ENCODE measurements around the gene TECPR1.

Gene TECPR1, protein sequence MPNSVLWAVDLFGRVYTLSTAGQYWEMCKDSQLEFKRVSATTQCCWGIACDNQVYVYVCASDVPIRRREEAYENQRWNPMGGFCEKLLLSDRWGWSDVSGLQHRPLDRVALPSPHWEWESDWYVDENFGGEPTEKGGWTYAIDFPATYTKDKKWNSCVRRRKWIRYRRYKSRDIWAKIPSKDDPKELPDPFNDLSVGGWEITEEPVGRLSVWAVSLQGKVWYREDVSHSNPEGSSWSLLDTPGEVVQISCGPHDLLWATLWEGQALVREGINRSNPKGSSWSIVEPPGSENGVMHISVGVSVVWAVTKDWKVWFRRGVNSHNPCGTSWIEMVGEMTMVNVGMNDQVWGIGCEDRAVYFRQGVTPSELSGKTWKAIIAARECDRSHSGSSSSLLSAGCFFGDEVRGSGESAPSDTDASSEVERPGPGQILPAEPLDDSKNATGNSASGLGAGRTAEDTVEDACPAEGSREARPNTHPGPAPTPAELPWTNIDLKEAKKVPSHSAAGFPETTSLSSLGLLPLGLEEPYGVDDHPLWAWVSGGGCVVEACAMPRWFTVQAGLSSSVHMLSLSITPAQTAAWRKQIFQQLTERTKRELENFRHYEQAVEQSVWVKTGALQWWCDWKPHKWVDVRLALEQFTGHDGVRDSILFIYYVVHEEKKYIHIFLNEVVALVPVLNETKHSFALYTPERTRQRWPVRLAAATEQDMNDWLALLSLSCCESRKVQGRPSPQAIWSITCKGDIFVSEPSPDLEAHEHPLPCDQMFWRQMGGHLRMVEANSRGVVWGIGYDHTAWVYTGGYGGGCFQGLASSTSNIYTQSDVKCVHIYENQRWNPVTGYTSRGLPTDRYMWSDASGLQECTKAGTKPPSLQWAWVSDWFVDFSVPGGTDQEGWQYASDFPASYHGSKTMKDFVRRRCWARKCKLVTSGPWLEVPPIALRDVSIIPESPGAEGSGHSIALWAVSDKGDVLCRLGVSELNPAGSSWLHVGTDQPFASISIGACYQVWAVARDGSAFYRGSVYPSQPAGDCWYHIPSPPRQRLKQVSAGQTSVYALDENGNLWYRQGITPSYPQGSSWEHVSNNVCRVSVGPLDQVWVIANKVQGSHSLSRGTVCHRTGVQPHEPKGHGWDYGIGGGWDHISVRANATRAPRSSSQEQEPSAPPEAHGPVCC

DNA sequence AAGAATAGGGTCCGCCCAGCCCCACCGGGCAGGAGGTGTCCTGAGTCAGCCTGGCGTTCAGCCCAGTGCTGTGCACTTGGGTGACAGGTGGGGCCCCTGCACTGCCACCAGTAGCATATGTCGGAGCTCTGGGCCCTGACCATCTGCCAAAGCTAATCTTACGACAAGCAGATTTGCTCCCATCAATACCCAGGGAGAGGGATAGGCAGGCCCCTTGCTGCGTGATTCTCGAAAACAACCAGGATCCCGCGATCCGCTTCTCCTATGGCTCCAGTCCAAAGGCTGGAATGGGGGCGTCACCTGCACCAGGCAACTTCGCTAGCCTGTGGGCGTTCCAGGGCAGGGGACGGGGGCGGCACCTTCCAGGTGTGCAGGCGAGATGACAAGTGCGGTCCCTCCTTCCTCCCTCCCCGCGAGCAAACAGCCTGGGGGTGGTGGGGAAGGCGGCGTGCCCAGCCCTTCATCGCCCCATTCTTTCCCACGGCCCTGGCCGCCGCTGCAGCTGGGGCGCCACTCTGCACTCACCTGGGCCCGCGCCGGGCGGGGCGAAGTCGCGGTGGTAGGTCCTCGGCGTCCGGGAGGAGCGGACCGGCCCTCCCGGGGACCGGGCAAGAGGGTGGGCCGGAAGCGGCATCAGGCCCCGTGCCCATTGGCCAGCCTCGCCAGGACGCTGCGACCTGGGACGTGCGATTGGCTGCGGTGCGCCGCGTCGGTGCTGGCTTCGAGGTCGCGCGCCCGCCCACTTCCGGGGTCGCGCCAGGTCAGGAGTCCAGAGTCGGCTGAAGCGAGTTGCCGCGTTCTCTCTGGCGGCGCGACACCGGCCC lies at the start of gene TECPR1:
TECPR1 (minus strand) TSS at position 632 of the 824 bp plus-strand sequence. CDS start 6,086 bp downstream, outside the sequence.
- H3K9ac ChIP-seq (ENCODE audit: low read depth, low read length) = peak within 1 kb of the TSS; percentile 1
- H3K4me1 ChIP-seq (ENCODE audit: control insufficient read depth, insufficient read depth, low read length) = peaks cover 5% of the 10 kb centered on the region
- H3K4me3 ChIP-seq (ENCODE audit: low read depth, low read length) = peak within 1 kb of the TSS; percentile 90
- peaks cover 2% of the 10 kb centered on the region for H3K36me3 ChIP-seq (ENCODE audit: control insufficient read depth, insufficient read depth, low read length)
- H3K9me3 ChIP-seq (ENCODE audit: control insufficient read depth, insufficient read depth, low read length) = no peaks in the 10 kb centered on the region
- no peaks in the 10 kb centered on the region for H3K27me3 ChIP-seq (ENCODE audit: control insufficient read depth, insufficient read depth, low read length)

DNA sequence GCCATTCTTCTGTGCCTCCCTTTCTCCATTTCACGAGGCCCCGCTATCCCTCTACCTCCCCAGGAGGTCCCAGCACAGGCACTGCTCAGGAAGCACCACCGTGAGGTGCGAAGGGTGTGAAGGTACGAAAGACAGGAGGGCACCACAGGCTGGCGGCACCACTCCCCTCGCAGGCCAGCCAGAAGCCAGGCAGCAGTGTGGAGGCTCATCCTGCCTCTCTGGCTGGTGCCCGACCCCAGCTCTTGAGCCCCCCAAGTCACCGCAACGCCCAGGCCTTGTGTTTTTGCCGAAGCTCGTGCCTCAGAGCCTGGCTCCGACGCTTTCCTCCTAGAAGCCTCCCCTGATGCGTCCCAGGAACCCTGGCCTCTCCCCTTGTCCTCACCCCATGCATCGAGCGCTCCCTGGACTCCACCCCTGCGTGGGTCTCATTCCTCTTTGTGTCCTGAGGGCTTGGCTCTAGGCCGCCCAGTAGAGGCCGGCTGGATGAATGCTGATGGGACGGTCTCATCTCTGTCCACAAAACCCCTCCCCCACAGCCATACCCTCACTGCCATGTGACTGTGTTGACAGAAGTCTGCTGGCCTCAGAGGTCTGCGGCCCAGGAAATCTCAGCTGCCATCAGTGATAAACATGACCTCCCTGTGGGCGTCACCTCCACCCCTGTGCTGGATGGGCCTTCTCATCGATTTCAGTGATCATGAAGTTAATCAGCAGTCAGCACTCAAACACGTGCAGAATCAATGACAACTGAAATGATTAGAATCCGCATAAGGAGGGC lies 48.8 kb upstream of the TECPR1 start:
- Histone ChIP-seq H3K9ac (ENCODE audit: low read depth, low read length) (no peak overlapping the region), H3K27me3 (ENCODE audit: control insufficient read depth, insufficient read depth, low read length) (no peaks in the 10 kb centered on the region), H3K36me3 (ENCODE audit: control insufficient read depth, insufficient read depth, low read length) (peaks cover 41% of the 10 kb centered on the region)

DNA sequence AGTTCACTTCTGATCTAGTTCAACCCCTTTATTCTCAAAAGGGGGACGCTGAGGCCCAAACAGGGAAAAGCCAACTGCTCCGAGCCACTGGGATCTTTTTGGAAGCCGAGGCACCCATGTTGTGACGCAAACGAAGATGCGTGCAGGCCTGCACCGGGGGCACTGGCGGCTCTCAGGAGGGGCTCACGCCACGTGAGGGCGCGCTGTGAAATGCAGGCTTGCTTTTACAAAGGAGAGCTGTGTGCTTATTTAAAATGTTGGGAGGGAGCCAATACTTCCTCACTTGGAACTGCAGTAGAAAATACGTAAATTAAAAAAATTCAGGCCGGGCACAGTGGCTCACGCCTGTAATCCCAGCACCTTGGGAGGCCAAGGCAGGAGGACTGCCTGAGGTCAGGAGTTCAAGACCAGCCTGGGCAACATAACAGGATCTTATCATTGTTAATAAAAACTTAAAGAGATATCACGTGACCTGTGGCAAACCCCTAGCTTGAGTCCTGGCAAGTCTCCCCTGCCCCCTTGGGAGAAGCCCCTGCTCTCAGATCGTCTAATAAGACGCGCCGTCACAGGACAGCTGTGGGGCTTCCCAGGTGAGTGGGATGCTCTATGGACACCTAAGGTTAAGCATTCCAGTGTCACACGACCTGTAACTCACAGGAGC lies 45.7 kb upstream of the TECPR1 start:
- Histone ChIP-seq H3K9me3 (ENCODE audit: control insufficient read depth, insufficient read depth, low read length) (no peaks in the 10 kb centered on the region), H3K9ac (ENCODE audit: low read depth, low read length) (no peak overlapping the region), H3K4me1 (ENCODE audit: control insufficient read depth, insufficient read depth, low read length) (peaks cover 5% of the 10 kb centered on the region), H3K27me3 (ENCODE audit: control insufficient read depth, insufficient read depth, low read length) (no peaks in the 10 kb centered on the region), H3K4me3 (ENCODE audit: low read depth, low read length) (no peak overlapping the region), H3K36me3 (ENCODE audit: control insufficient read depth, insufficient read depth, low read length) (peaks cover 35% of the 10 kb centered on the region)

More for the DNA sequence above, 48.8 kb upstream of the TECPR1 start:
- no peak overlapping the region for H3K4me3 ChIP-seq (ENCODE audit: low read depth, low read length)
- no peaks in the 10 kb centered on the region for H3K9me3 ChIP-seq (ENCODE audit: control insufficient read depth, insufficient read depth, low read length)
- no peaks in the 10 kb centered on the region for H3K4me1 ChIP-seq (ENCODE audit: control insufficient read depth, insufficient read depth, low read length)

DNA sequence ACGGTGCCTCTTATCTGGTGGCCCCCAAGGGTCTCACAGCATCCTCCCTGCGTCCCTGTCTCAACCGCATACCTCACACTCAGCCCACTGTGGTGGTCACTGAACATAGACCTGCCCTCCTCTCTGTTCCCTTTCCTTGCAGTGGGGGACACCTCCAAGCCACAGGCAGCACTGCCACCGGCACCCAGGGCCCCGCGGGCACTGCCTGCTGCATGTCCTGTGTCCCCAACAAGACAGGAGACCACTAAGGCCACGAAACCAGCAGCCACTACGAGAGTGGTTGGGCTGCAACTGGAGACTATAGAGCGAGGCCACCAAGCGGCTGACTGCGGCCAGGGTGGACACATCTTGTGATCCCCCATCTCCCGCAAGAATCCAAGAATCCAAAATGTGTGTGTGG lies 44.8 kb upstream of the TECPR1 start:
- Histone ChIP-seq H3K36me3 (ENCODE audit: control insufficient read depth, insufficient read depth, low read length) (peaks cover 39% of the 10 kb centered on the region), H3K4me1 (ENCODE audit: control insufficient read depth, insufficient read depth, low read length) (peaks cover 5% of the 10 kb centered on the region)

DNA sequence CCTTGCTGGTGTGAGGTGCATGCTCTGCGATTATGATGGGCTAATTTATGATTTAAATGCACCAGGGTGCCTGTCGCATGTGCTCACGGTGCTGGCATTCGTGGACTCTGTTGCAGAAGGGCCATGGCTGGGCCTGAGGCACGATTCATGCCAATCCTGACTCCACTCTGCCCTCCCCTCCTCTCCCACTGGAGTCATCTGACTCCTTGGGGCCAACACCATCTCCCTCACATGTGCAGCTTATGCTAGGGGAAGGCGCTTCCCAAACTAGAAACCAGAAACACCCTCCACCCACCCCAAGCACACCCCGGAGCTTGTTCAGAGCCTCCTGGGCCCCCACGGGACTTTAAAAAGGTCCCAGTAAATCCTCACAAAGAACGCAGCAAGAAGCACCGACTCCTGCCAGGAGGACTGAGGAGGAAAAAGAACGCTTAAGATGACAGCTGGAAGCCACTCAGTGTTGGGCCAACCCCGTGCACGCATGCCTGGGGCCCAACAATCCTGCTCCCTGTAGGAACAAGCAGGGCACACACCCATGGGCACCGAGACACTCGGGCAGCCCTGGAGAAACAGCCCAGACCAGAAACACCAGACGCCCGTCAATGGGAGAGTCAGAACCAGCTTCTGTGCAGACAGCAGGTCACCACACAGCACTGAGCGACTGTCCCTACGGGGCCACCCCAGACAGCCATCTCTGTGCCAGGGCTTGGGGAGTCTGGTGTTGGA lies 43.6 kb upstream of the TECPR1 start:
- Histone ChIP-seq H3K36me3 (ENCODE audit: control insufficient read depth, insufficient read depth, low read length) (peaks cover 42% of the 10 kb centered on the region), H3K4me3 (ENCODE audit: low read depth, low read length) (no peak overlapping the region), H3K9ac (ENCODE audit: low read depth, low read length) (no peak overlapping the region), H3K9me3 (ENCODE audit: control insufficient read depth, insufficient read depth, low read length) (no peaks in the 10 kb centered on the region), H3K27me3 (ENCODE audit: control insufficient read depth, insufficient read depth, low read length) (no peaks in the 10 kb centered on the region), H3K4me1 (ENCODE audit: control insufficient read depth, insufficient read depth, low read length) (peaks cover 5% of the 10 kb centered on the region)

More for the DNA sequence above, 44.8 kb upstream of the TECPR1 start:
- H3K4me3 ChIP-seq (ENCODE audit: low read depth, low read length) = no peak overlapping the region
- H3K27me3 ChIP-seq (ENCODE audit: control insufficient read depth, insufficient read depth, low read length) = no peaks in the 10 kb centered on the region
- H3K9ac ChIP-seq (ENCODE audit: low read depth, low read length) = no peak overlapping the region
- H3K9me3 ChIP-seq (ENCODE audit: control insufficient read depth, insufficient read depth, low read length) = no peaks in the 10 kb centered on the region

DNA sequence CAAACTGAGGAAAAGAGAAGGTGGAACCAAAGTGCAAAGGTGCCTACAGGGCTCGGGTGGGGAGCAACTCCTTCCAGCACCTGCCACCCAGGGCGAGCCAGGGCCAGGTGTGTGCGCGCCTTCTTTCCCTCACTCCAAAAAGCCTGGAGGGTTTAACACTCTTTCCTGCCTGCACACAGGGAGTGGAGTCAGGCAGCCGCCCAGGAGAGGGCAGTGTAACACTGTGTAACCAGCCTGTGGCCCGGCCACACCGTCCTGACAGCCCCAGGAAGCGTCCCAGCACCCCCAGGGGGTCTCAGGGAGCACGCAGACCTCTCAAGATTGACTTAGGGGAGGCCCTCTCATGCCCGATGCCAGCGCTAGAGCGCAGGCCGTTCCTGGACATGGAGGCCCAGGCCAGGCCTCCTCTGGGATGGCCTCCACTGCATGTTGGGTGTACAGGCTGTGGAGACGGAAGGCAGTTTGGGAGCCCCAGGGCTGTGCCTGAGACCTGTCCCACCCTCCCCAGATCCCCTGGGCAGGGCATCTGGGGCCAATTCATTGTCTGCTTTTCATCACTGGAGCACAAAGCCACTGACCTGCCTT lies 42.9 kb upstream of the TECPR1 start:
- Histone ChIP-seq H3K9ac (ENCODE audit: low read depth, low read length) (no peak overlapping the region), H3K36me3 (ENCODE audit: control insufficient read depth, insufficient read depth, low read length) (peaks cover 35% of the 10 kb centered on the region), H3K4me1 (ENCODE audit: control insufficient read depth, insufficient read depth, low read length) (peaks cover 5% of the 10 kb centered on the region), H3K4me3 (ENCODE audit: low read depth, low read length) (no peak overlapping the region), H3K27me3 (ENCODE audit: control insufficient read depth, insufficient read depth, low read length) (no peaks in the 10 kb centered on the region), H3K9me3 (ENCODE audit: control insufficient read depth, insufficient read depth, low read length) (no peaks in the 10 kb centered on the region)

DNA sequence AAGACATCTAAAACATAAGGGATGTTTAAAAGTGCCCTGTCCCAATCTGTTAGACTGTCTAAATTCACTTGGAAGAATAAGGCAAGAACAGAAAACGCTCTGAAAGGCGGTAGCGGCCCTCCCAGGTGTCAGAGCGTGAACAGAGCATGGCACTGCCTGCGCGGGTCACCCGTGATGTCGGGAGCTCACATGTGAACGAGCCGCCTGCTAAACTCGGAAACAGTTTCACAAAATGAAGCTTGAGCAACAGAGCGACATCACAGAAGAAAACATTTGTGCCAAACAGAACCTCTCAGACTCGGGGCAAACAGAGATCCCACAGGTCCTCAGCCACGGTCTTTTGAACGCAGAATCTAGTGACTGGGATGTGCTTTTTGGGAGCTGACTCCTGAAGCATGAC lies 42.3 kb upstream of the TECPR1 start:
- Histone ChIP-seq H3K9me3 (ENCODE audit: control insufficient read depth, insufficient read depth, low read length) (no peaks in the 10 kb centered on the region), H3K27me3 (ENCODE audit: control insufficient read depth, insufficient read depth, low read length) (no peaks in the 10 kb centered on the region), H3K4me1 (ENCODE audit: control insufficient read depth, insufficient read depth, low read length) (peaks cover 5% of the 10 kb centered on the region), H3K4me3 (ENCODE audit: low read depth, low read length) (no peak overlapping the region), H3K9ac (ENCODE audit: low read depth, low read length) (no peak overlapping the region), H3K36me3 (ENCODE audit: control insufficient read depth, insufficient read depth, low read length) (peaks cover 34% of the 10 kb centered on the region)

DNA sequence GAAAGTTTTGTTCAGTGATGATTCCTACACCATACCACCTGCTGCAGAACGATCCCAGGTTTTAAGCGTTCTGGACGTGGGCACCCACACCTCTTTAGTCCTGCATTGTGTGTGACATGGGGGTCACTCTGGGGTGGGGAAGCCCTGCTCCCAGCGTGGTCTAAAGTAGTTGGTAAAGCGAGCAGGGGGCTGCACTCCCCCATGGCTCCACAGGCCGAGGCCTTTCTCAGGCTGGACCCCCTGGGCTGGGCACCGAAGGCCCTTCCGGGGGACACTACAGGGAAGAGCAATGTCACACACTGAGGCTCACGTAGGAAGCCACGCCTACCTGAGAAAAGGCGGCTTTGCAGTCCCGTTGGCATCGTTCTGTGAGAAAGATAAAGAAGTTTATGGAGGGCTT lies 41.7 kb upstream of the TECPR1 start:
- Histone ChIP-seq H3K27me3 (ENCODE audit: control insufficient read depth, insufficient read depth, low read length) (no peaks in the 10 kb centered on the region), H3K9me3 (ENCODE audit: control insufficient read depth, insufficient read depth, low read length) (no peaks in the 10 kb centered on the region), H3K4me1 (ENCODE audit: control insufficient read depth, insufficient read depth, low read length) (peaks cover 5% of the 10 kb centered on the region), H3K36me3 (ENCODE audit: control insufficient read depth, insufficient read depth, low read length) (peaks cover 35% of the 10 kb centered on the region), H3K9ac (ENCODE audit: low read depth, low read length) (no peak overlapping the region), H3K4me3 (ENCODE audit: low read depth, low read length) (no peak overlapping the region)

DNA sequence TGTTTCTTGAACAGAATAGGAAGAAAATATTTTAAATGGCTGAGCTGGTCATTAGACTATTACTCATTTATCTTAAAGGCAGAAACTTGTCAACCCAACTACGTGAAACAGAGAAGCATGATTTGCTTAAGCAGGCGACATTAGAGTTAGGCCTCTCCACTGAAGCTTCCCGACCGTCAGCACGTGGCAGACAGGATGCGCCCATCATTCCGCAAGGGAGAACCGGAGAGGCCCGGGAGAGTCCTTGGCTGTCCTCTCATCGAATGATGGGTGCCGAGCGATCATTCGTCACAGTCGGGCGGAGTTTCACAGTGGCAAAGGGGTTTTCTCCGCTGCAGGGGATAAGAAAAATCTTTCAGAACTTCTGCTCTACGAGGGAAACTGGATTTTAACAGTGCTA lies 41.2 kb upstream of the TECPR1 start:
- Histone ChIP-seq H3K4me3 (ENCODE audit: low read depth, low read length) (no peak overlapping the region), H3K27me3 (ENCODE audit: control insufficient read depth, insufficient read depth, low read length) (no peaks in the 10 kb centered on the region), H3K36me3 (ENCODE audit: control insufficient read depth, insufficient read depth, low read length) (peaks cover 39% of the 10 kb centered on the region), H3K9me3 (ENCODE audit: control insufficient read depth, insufficient read depth, low read length) (no peaks in the 10 kb centered on the region), H3K4me1 (ENCODE audit: control insufficient read depth, insufficient read depth, low read length) (peaks cover 5% of the 10 kb centered on the region), H3K9ac (ENCODE audit: low read depth, low read length) (no peak overlapping the region)

Measured in iPS-15b (cell line).